GM12801 (cell line): Measurements from ENCODE around the gene STAG3.

Source experiments
- CTCF ChIP-seq: IDR thresholded peaks from one replicate; pipeline ENCODE4 v1.5.1; 2011; ENCODE audit warnings: control low read depth; ENCODE audit not compliant: insufficient read length; ENCODE audit errors: extremely low read depth

The STAG3 gene

DNA sequence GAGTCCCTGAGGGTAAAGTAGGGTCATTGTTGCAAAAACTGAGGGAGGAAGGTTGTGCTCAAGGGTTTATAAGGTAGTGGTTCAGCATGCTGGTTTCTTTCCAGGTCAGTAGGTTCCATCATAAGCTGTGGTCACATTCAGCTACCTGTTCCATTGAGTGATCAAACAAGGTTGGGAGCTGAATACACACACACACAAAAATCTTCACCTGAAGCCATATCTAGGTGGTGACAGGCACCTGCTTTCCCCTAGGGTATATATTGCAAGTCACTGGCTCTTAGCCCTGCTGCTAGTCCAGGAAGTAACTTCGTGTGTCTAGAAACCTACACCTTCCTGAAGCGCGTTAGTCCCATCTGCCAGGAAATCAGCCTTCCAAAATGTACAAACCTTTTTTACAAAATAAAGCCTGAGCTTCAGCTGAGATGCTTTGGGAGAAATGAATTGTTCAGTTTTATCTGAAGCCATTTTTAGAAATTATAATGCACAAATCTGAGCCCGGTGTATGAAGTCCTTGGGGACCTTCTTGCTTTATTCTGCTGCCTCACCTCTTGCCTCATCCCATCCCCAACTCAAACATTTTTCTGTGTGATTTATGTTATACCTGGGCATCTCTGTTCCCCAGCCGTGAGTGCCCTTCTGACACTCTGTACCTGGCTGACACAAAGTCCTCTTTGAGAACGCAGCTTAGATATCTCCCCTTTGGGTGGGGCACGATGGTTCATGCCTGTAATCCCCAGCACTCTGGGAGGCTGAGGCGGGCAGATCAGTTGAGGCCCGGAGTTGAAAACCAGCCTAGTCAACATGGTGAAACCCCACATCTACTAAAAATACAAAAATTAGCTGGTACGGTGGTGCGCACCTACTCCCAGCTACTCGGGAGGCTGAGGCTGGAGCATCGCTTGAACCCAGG is 39.6 kb upstream of the STAG3 start:
- no peak for TF ChIP-seq CTCF

GRCh38 chr7:100141555-100141949 is 36.2 kb upstream of the STAG3 start:
- TF ChIP-seq CTCF, result no peak

- TF ChIP-seq CTCF, result no peak
Measured at GRCh38 chr7:100142461-100142860, 35.3 kb upstream of the STAG3 start.

DNA sequence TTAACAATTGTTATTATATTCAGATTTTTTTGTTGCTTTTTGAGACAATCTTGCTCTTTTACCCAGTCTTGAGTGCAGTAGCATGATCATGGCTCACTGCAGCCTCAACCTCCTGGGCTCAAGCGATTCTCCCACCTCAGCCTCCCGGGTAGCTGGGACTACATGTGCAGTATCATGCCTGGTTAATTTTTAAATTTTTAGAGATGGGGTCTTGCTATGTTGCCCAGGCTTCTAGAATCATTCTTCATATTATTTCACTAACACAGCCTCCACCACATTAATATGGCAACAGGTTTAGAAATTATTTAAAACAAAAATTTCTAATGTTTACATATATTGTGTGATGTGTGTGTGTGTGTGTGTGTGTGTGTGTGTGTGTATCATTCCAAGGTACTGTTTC is 30.4 kb upstream of the STAG3 start:
- no peak for TF ChIP-seq CTCF

DNA sequence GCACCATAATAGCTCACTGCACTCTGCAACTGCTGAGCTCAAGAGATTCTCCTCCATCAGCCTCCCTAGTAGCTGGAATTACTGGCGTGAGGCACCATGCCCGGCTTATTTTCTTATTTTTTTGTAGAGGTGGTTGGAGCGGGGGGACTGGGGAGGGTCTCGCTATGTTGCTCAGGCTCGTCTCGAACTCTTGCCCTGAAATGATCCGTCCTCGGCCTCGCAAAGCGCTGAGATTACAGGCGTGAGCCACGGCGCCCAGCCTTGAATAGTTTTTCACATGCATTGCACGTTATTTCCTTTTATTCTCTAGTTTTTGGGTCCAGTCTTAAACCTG is 29.5 kb upstream of the STAG3 start:
- TF ChIP-seq CTCF, result no peak

GRCh38 chr7:100148559-100149328 is 29.0 kb upstream of the STAG3 start, which contains the start of gene LAMTOR4:
Gene LAMTOR4 (plus strand): TSS chr7:100148918. CDS start chr7:100148973, 55 bp downstream.
- TF ChIP-seq CTCF, result no peak

- no peak for TF ChIP-seq CTCF
Measured at GRCh38 chr7:100152404-100152803, 25.3 kb upstream of the STAG3 start.
